Keratinocyte (primary cell): ENCODE data around the gene KLC1.

Source experiments
- CTCF ChIP-seq, 3 experiments: IDR thresholded peaks in 1 of 3; conservative IDR thresholded peaks in 1 of 3; optimal IDR thresholded peaks in 1 of 3; 2 replicates in 2 of 3; 3 replicates in 1 of 3; pipeline versions ENCODE3 to v1.5.1; 2011; ENCODE audit warnings: low read length in 3 of 3, mild to moderate bottlenecking in 3 of 3, moderate library complexity in 2 of 3, control low read depth in 1 of 3, inconsistent platforms in 1 of 3; ENCODE audit not compliant: insufficient read depth in 2 of 3; ENCODE audit errors: extremely low read depth in 1 of 3
- EZH2 ChIP-seq: IDR thresholded peaks from one replicate; pipeline ENCODE4 v1.6.1; 2012; ENCODE audit warnings: inconsistent platforms, mild to moderate bottlenecking, low read length, moderate library complexity

GRCh38 chr14:103676881-103677675 lies 48.1 kb downstream of the KLC1 start:
- TF ChIP-seq CTCF (optimal IDR thresholded peaks at IDR 0.05 in 1 of 3, IDR thresholded peaks at IDR 0.05 in 1 of 3, conservative IDR thresholded peaks at IDR 0.05 in 1 of 3; ENCODE audit: extremely low read depth in 1 of 3, insufficient read depth in 2 of 3, low read length in 3 of 3) (no peak), EZH2 (no peak)
